ENCODE data around the gene AUH.
"Not testable (repeated sequence)": the region's sequence is repeated elsewhere in the genome, so short reads cannot be mapped to it uniquely, and the experiment has no call there.

The AUH gene

DNA sequence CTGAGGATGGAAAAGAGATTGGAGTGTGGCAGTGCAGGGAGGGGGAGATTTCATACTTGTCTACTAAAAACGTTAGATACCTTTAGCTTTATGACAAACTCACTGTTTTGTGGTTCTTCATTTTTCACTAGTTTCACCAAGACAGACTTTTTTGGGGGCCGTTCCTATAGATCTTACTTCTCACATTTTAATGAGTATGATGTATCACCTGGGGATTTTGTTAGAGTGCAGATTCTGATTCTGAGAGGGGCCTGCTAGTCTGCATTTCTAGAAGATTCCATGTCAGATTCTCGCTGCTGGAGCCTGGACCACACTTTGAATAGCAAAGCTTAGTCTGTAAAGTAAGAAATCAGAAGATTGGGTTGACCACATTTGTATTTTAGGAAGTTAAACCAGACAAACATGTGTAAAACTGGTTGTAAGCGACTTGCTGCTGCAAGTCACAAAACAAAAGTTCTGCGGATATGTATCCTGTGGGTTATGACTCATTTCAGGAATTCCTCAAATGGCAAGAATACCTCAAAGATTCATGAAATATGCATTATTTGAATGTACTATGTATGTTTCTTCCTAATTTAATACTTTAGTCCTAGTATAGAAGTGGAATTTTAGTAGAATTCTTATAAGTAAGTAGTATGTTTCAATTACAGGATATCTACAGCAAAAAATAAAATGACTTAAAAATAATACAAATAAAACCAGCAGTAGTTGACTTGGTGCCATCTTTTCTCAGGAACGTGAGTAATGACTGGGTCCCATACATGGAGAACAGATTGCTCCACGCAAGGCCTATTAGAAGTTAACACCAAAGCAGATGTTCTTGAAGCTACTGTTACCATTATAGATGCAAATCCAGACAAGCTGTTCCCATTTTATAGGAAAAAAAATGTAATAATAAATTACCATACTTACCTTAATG lies 34.1 kb upstream of the AUH start:
- no peak overlapping the region for H3K27ac ChIP-seq (ENCODE audit: low read depth, low read length)
- H3K4me1 ChIP-seq (ENCODE audit: control insufficient read depth in 5 of 5, insufficient read depth in 5 of 5, low read length in 5 of 5), result peaks cover 0 to 27% (median 16%) of the 10 kb centered on the region in 5 donors
- H3K27me3 ChIP-seq (ENCODE audit: control insufficient read depth in 5 of 5, insufficient read depth in 4 of 5, low read length in 5 of 5), result no peaks in the 10 kb centered on the region
- no peaks in the 10 kb centered on the region for H3K36me3 ChIP-seq (ENCODE audit: control insufficient read depth in 5 of 5, insufficient read depth in 5 of 5, low read length in 5 of 5)
- no peak overlapping the region for H3K4me3 ChIP-seq (ENCODE audit: low read depth in 1 of 5, low read length in 5 of 5)
- no peak overlapping the region for H3K9ac ChIP-seq (ENCODE audit: low read length in 5 of 5)
- H3K9me3 ChIP-seq (ENCODE audit: control insufficient read depth in 5 of 5, low read length in 5 of 5), result no peaks in the 10 kb centered on the region

DNA sequence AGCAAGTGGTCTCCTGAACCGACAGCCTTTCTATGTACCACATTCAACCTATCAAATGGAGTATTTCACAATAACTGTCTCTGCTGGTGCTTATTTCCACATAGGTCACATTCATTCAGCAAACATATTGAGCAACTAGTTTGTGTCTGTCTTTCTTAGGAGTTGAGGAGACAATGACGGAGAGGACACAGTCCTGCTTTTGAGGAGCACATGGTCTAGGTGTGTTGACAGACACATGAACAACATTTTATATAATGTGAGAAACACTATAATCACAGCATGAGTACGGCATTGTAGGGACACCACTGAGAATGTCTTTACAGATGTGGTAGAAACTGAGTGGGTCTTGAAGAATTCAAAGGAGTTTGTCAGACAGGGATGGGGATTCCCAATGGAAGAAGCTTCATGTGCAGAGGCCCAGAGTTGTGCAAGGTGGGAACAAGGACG lies 33.4 kb upstream of the AUH start:
- Histone ChIP-seq H3K27me3 (ENCODE audit: control insufficient read depth in 5 of 5, insufficient read depth in 4 of 5, low read length in 5 of 5) (no peaks in the 10 kb centered on the region), H3K9me3 (ENCODE audit: control insufficient read depth in 5 of 5, low read length in 5 of 5) (no peaks in the 10 kb centered on the region), H3K4me3 (ENCODE audit: low read depth in 1 of 5, low read length in 5 of 5) (no peak overlapping the region), H3K36me3 (ENCODE audit: control insufficient read depth in 5 of 5, insufficient read depth in 5 of 5, low read length in 5 of 5) (no peaks in the 10 kb centered on the region), H3K4me1 (ENCODE audit: control insufficient read depth in 5 of 5, insufficient read depth in 5 of 5, low read length in 5 of 5) (peaks cover 0 to 24% (median 16%) of the 10 kb centered on the region in 5 donors), H3K27ac (ENCODE audit: low read depth, low read length) (no peak overlapping the region), H3K9ac (ENCODE audit: low read length in 5 of 5) (no peak overlapping the region)

DNA sequence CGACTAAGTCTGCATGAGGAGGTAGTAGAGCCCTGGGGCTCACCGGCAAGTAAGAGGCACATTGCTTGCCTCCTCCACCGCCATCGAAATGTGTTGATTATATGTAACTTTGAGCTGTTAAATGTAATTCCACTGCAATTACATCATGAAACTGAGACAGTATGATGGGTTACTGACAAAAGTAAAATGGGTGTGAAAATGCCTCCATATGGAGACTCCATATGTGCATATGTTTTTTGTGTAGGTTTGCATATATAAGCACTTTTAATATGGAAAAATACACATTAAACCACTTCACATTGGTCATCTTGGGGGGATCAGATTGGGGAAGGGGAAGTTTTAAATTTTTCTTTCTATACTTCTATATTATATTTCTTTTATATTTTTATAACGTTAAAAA lies 32.1 kb upstream of the AUH start:
- H3K4me1 ChIP-seq (ENCODE audit: control insufficient read depth in 5 of 5, insufficient read depth in 5 of 5, low read length in 5 of 5), result peaks cover 0 to 18% (median 16%) of the 10 kb centered on the region in 5 donors
- no peaks in the 10 kb centered on the region for H3K36me3 ChIP-seq (ENCODE audit: control insufficient read depth in 5 of 5, insufficient read depth in 5 of 5, low read length in 5 of 5)
- no peak overlapping the region for H3K4me3 ChIP-seq (ENCODE audit: low read depth in 1 of 5, low read length in 5 of 5)
- H3K9me3 ChIP-seq (ENCODE audit: control insufficient read depth in 5 of 5, low read length in 5 of 5), result no peaks in the 10 kb centered on the region
- H3K9ac ChIP-seq (ENCODE audit: low read length in 5 of 5), result no peak overlapping the region
- no peaks in the 10 kb centered on the region for H3K27me3 ChIP-seq (ENCODE audit: control insufficient read depth in 5 of 5, insufficient read depth in 4 of 5, low read length in 5 of 5)
- no peak overlapping the region for H3K27ac ChIP-seq (ENCODE audit: low read depth, low read length)

DNA sequence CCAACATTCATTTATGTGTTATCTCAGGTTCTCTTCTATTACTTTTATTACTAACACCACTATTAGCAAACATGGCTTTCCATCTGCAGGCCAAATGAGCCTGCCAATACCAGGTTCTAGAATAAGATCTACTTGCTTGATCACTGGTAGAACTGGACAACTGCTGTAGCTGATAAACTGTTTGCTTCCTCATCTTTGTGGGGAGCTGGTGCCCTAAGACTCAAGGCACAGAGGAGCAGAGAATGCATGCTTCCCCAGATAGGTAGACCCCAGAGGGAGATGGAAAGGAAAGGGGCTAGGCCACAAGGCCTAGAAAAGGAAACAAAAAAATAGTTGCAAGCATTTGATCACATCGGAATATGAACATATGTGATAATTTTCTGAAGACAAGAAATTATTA lies 30.7 kb upstream of the AUH start:
- no peak overlapping the region for H3K27ac ChIP-seq (ENCODE audit: low read depth, low read length)
- H3K9me3 ChIP-seq (ENCODE audit: control insufficient read depth in 5 of 5, low read length in 5 of 5), result no peaks in the 10 kb centered on the region
- no peaks in the 10 kb centered on the region for H3K36me3 ChIP-seq (ENCODE audit: control insufficient read depth in 5 of 5, insufficient read depth in 5 of 5, low read length in 5 of 5)
- peaks cover 0 to 18% (median 16%) of the 10 kb centered on the region in 5 donors for H3K4me1 ChIP-seq (ENCODE audit: control insufficient read depth in 5 of 5, insufficient read depth in 5 of 5, low read length in 5 of 5)
- no peaks in the 10 kb centered on the region for H3K27me3 ChIP-seq (ENCODE audit: control insufficient read depth in 5 of 5, insufficient read depth in 4 of 5, low read length in 5 of 5)
- H3K9ac ChIP-seq (ENCODE audit: low read length in 5 of 5), result no peak overlapping the region
- no peak overlapping the region for H3K4me3 ChIP-seq (ENCODE audit: low read depth in 1 of 5, low read length in 5 of 5)

DNA sequence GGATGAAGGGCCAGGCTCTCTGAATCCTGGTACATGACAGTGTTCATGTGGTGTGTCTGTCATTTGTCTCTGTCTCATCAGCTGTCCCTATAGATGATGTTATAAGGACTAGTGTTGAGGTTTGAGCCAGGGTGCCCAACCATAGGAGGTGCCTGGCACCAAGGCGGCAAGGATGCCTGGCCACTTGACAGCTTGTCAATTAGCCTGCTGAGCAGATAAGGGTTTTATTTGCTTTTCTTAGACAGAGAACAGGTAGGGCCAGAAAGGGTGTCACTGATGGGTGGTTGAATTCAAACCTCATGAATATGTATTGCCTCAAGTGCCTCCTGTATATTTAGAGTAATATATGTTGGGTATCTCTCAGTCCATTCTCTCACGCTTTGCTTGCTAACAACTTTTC lies 30.1 kb upstream of the AUH start:
- Histone ChIP-seq H3K4me1 (ENCODE audit: control insufficient read depth in 5 of 5, insufficient read depth in 5 of 5, low read length in 5 of 5) (peaks cover 0 to 18% (median 16%) of the 10 kb centered on the region in 5 donors), H3K36me3 (ENCODE audit: control insufficient read depth in 5 of 5, insufficient read depth in 5 of 5, low read length in 5 of 5) (no peaks in the 10 kb centered on the region), H3K27ac (ENCODE audit: low read depth, low read length) (no peak overlapping the region), H3K9me3 (ENCODE audit: control insufficient read depth in 5 of 5, low read length in 5 of 5) (no peaks in the 10 kb centered on the region), H3K4me3 (ENCODE audit: low read depth in 1 of 5, low read length in 5 of 5) (no peak overlapping the region), H3K9ac (ENCODE audit: low read length in 5 of 5) (no peak overlapping the region), H3K27me3 (ENCODE audit: control insufficient read depth in 5 of 5, insufficient read depth in 4 of 5, low read length in 5 of 5) (no peaks in the 10 kb centered on the region)

DNA sequence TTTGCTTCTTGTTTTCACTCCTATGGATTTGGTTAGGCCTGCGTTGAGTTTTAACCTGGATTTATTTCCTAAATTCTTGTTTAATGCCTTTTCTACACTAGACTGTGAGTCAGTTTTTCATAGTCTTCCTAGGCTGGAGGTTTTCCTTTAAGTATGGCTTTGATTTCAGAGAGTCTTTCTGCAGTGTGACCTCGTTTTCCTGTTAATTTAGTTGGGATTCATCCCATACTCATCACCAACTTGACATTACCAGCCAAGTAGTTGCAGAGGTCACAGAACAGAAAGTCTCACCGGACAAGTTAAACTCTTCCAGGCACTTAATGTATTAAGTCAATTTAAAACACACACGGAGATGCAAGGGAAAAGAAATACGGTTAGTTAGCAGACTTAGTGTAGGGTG lies 29.7 kb upstream of the AUH start:
- H3K4me1 ChIP-seq (ENCODE audit: control insufficient read depth in 5 of 5, insufficient read depth in 5 of 5, low read length in 5 of 5), result peaks cover 0 to 18% (median 16%) of the 10 kb centered on the region in 5 donors
- no peaks in the 10 kb centered on the region for H3K36me3 ChIP-seq (ENCODE audit: control insufficient read depth in 5 of 5, insufficient read depth in 5 of 5, low read length in 5 of 5)
- H3K27me3 ChIP-seq (ENCODE audit: control insufficient read depth in 5 of 5, insufficient read depth in 4 of 5, low read length in 5 of 5), result no peaks in the 10 kb centered on the region
- no peak overlapping the region for H3K9ac ChIP-seq (ENCODE audit: low read length in 5 of 5)
- H3K27ac ChIP-seq (ENCODE audit: low read depth, low read length), result no peak overlapping the region
- H3K9me3 ChIP-seq (ENCODE audit: control insufficient read depth in 5 of 5, low read length in 5 of 5), result no peaks in the 10 kb centered on the region
- no peak overlapping the region for H3K4me3 ChIP-seq (ENCODE audit: low read depth in 1 of 5, low read length in 5 of 5)

DNA sequence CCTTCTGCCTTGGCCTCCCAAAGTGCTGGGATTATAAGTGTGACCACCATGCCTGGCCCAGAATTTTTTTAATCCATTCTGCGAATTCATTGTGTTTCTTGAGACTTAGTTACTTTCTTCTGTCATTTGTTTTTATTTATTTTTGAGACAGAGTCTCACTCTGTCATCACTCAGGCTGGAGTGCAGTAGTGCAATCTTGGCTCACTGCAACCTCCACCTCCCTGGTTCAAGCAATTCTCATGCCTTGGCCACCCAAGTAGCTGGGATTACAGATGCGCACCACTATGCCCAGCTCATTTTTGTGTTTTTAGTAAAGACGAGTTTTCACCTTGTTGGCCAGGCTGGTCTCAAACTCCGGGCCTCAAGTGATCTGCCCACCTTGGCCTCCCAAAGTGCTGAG lies 28.0 kb upstream of the AUH start:
- H3K4me1 ChIP-seq (ENCODE audit: control insufficient read depth in 5 of 5, insufficient read depth in 5 of 5, low read length in 5 of 5), result peaks cover 0 to 10% (median 8%) of the 10 kb centered on the region in 5 donors
- not testable (repeated sequence) for H3K9ac ChIP-seq (ENCODE audit: low read length in 5 of 5); H3K4me3 ChIP-seq (ENCODE audit: low read depth in 1 of 5, low read length in 5 of 5); H3K27ac ChIP-seq (ENCODE audit: low read depth, low read length); H3K36me3 ChIP-seq (ENCODE audit: control insufficient read depth in 5 of 5, insufficient read depth in 5 of 5, low read length in 5 of 5); H3K27me3 ChIP-seq (ENCODE audit: control insufficient read depth in 5 of 5, insufficient read depth in 4 of 5, low read length in 5 of 5); H3K9me3 ChIP-seq (ENCODE audit: control insufficient read depth in 5 of 5, low read length in 5 of 5)

DNA sequence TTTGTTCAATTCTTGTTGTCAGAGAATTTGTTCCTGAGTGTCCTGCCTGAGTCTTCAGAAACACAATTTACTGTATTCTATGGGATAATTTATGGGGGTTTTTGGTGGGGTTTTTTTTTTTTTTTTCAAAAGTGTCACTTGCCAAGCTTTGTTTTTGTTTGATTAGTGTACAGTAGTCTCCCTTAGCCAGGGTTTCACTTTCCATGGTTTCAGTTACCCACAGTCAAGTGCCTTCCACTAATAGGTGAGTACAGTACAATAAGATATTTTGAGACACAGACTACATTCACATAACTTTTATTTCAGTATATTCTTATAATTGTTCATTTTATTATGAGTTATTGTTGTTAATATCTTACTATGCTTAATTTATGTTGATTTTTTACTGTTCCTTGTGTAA lies 25.0 kb upstream of the AUH start:
- H3K4me1 ChIP-seq (ENCODE audit: control insufficient read depth in 5 of 5, insufficient read depth in 5 of 5, low read length in 5 of 5), result peaks cover 0 to 6% (median 6%) of the 10 kb centered on the region in 5 donors
- no peaks in the 10 kb centered on the region for H3K36me3 ChIP-seq (ENCODE audit: control insufficient read depth in 5 of 5, insufficient read depth in 5 of 5, low read length in 5 of 5)
- H3K27me3 ChIP-seq (ENCODE audit: control insufficient read depth in 5 of 5, insufficient read depth in 4 of 5, low read length in 5 of 5), result no peaks in the 10 kb centered on the region
- H3K4me3 ChIP-seq (ENCODE audit: low read depth in 1 of 5, low read length in 5 of 5), result no peak overlapping the region
- H3K27ac ChIP-seq (ENCODE audit: low read depth, low read length), result no peak overlapping the region
- H3K9ac ChIP-seq (ENCODE audit: low read length in 5 of 5), result no peak overlapping the region
- H3K9me3 ChIP-seq (ENCODE audit: control insufficient read depth in 5 of 5, low read length in 5 of 5), result no peaks in the 10 kb centered on the region

DNA sequence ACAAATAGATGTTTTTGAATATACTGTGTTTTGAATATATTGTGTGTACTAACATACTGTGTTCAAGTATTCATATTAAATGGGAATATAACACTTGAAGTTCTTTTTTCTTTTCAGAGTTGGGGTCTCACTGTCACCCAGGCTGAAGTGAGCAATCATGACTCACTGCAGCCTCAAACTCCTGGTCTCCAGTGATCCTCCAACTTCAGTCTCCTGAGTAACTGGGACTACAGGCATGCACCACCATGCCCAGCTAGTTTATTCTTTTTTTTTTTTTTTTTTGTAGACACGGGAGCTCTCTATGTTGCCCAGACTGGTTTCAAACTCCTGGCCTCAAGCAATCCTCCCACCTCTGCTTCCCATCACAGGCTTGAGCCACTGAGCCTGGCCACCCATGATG lies 23.2 kb upstream of the AUH start:
- Histone ChIP-seq H3K4me3 (ENCODE audit: low read depth in 1 of 5, low read length in 5 of 5) (no peak overlapping the region), H3K27ac (ENCODE audit: low read depth, low read length) (no peak overlapping the region), H3K9ac (ENCODE audit: low read length in 5 of 5) (no peak overlapping the region), H3K9me3 (ENCODE audit: control insufficient read depth in 5 of 5, low read length in 5 of 5) (no peaks in the 10 kb centered on the region), H3K27me3 (ENCODE audit: control insufficient read depth in 5 of 5, insufficient read depth in 4 of 5, low read length in 5 of 5) (no peaks in the 10 kb centered on the region), H3K36me3 (ENCODE audit: control insufficient read depth in 5 of 5, insufficient read depth in 5 of 5, low read length in 5 of 5) (no peaks in the 10 kb centered on the region), H3K4me1 (ENCODE audit: control insufficient read depth in 5 of 5, insufficient read depth in 5 of 5, low read length in 5 of 5) (no peaks in the 10 kb centered on the region)

DNA sequence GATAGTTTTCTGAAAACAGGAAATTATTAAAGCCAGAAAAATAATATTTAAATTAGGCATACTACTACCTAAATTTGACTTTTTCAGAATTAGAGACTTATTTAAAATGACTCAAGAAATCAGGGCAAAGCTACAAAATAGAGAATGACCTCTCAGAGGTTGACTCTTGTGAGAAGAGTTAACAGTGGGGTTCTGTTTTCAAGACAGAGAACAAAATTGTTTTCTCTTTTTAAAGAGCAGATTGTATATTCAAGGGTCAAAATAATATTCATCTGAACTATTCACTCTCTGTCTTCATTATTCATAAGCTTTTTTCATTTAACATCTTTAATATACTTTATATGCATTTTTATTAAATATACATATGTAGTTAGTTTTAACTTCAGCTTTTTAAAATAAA lies 21.9 kb upstream of the AUH start:
- H3K27ac ChIP-seq (ENCODE audit: low read depth, low read length), result no peak overlapping the region
- H3K27me3 ChIP-seq (ENCODE audit: control insufficient read depth in 5 of 5, insufficient read depth in 4 of 5, low read length in 5 of 5), result no peaks in the 10 kb centered on the region
- H3K4me1 ChIP-seq (ENCODE audit: control insufficient read depth in 5 of 5, insufficient read depth in 5 of 5, low read length in 5 of 5), result peaks cover 2 to 10% (median 5%) of the 10 kb centered on the region in 5 donors
- no peaks in the 10 kb centered on the region for H3K9me3 ChIP-seq (ENCODE audit: control insufficient read depth in 5 of 5, low read length in 5 of 5)
- H3K9ac ChIP-seq (ENCODE audit: low read length in 5 of 5), result no peak overlapping the region
- H3K36me3 ChIP-seq (ENCODE audit: control insufficient read depth in 5 of 5, insufficient read depth in 5 of 5, low read length in 5 of 5), result no peaks in the 10 kb centered on the region
- H3K4me3 ChIP-seq (ENCODE audit: low read depth in 1 of 5, low read length in 5 of 5), result no peak overlapping the region
